IMR-90 (cell line): ENCODE measurements around the gene ETFB. TPM values are rescaled to one million over a fixed set of nuclear protein-coding genes. Genes with fewer than 3 reads are reported as not detected.

ENCODE experiments used
- ATAC-seq: fragments of 200-7000 bp; cut with Tn5 transposase; 2 replicates; pipeline ENCODE4 v1.9.1; 2020; ENCODE audit warnings: low read depth, mild to moderate bottlenecking, moderate library complexity
- BruUV-seq: library from RNA; stranded (reverse); fragments of 400-500 nt; replicated peaks from 2 replicates; lab custom pipeline; 2021; lab: Mats Ljungman, UMichigan
- CTCF ChIA-PET: fragments of 300-600 bp; formaldehyde crosslinking; extraction: SDS; loops from one replicate; lab custom pipeline; 2021; ENCODE audit warnings: antibody characterized with exemption; lab: Yijun Ruan, JAX
- POLR2A ChIA-PET: fragments of 300-600 bp; sonication (Branson Sonifier 250); formaldehyde crosslinking; loops from one replicate; lab custom pipeline; 2022; ENCODE audit warnings: antibody characterized with exemption; ENCODE audit not compliant: unreplicated experiment; lab: Charles Lee
- DNase-seq: peaks from one replicate; pipeline ENCODE4 v3.0.0; 2013
- H2AFZ ChIP-seq: replicated peaks from 2 replicates; pipeline ENCODE3; 2013; ENCODE audit warnings: low read length, mild to moderate bottlenecking; ENCODE audit not compliant: poor library complexity
- H2AK5ac ChIP-seq: 2 replicates; pipeline ENCODE4 v1.6.1; 2013; ENCODE audit warnings: low read depth, low read length, inconsistent platforms
- H2AK9ac ChIP-seq: replicated peaks from 2 replicates; pipeline ENCODE3; 2013; ENCODE audit warnings: mild to moderate bottlenecking, low read depth, low read length, moderate library complexity; ENCODE audit not compliant: poor library complexity
- H2BK120ac ChIP-seq: 2 replicates; pipeline ENCODE4 v1.6.1; 2013; ENCODE audit warnings: low read depth, low read length, inconsistent platforms
- H2BK15ac ChIP-seq: 3 replicates; pipeline ENCODE4 v1.6.1; 2013; ENCODE audit warnings: low read depth, low read length, inconsistent platforms
- H2BK20ac ChIP-seq: 2 replicates; pipeline ENCODE4 v1.6.1; 2013; ENCODE audit warnings: low read depth, mild to moderate bottlenecking, inconsistent platforms, low read length, moderate library complexity
- H2BK5ac ChIP-seq: 2 replicates; pipeline ENCODE4 v1.6.1; 2013; ENCODE audit warnings: mild to moderate bottlenecking, low read depth, low read length, inconsistent platforms; ENCODE audit not compliant: poor library complexity, severe bottlenecking
- H3K14ac ChIP-seq: replicated peaks from 2 replicates; pipeline ENCODE4 v1.6.1; 2013; ENCODE audit warnings: low read depth, low read length, inconsistent platforms
- H3K18ac ChIP-seq: 2 replicates; pipeline ENCODE4 v1.6.1; 2013; ENCODE audit warnings: low read depth, low read length, control low read depth
- H3K23ac ChIP-seq: 2 replicates; pipeline ENCODE4 v1.6.1; 2013; ENCODE audit warnings: low read depth, low read length, inconsistent platforms
- H3K27ac ChIP-seq: 2 replicates; pipeline ENCODE4 v1.5.1; 2013; ENCODE audit warnings: mild to moderate bottlenecking, control low read depth, low read length; ENCODE audit not compliant: insufficient read depth
- H3K27me3 ChIP-seq: 2 replicates; pipeline ENCODE4 v1.6.1; 2013; ENCODE audit warnings: low read length; ENCODE audit not compliant: control insufficient read depth, insufficient read depth
- H3K36me3 ChIP-seq: 2 replicates; pipeline ENCODE4 v1.6.1; 2013; ENCODE audit warnings: low read length, mixed read lengths; ENCODE audit not compliant: control insufficient read depth, insufficient read depth
- H3K4ac ChIP-seq: 2 replicates; pipeline ENCODE4 v1.6.1; 2013; ENCODE audit warnings: low read depth, low read length, inconsistent platforms
- H3K4me1 ChIP-seq: 2 replicates; pipeline ENCODE4 v1.6.1; 2013; ENCODE audit warnings: low read length, mixed read lengths; ENCODE audit not compliant: control insufficient read depth, insufficient read depth
- H3K4me2 ChIP-seq: 2 replicates; pipeline ENCODE4 v1.6.1; 2013; ENCODE audit warnings: low read depth, mild to moderate bottlenecking, control low read depth, low read length, moderate library complexity
- H3K4me3 ChIP-seq: 2 replicates; pipeline ENCODE4 v1.5.1; 2013; ENCODE audit warnings: low read depth, mild to moderate bottlenecking, control low read depth, low read length, moderate library complexity; ENCODE audit not compliant: insufficient read depth
- H3K56ac ChIP-seq: 2 replicates; pipeline ENCODE4 v1.6.1; 2013; ENCODE audit warnings: low read length, inconsistent platforms; ENCODE audit not compliant: insufficient read depth; ENCODE audit errors: extremely low read depth
- H3K79me1 ChIP-seq, 2 experiments: 2 replicates each; pipeline ENCODE4 v1.6.1; 2013; ENCODE audit warnings: low read length in 2 of 2, inconsistent platforms in 1 of 2, low read depth in 1 of 2
- H3K9ac ChIP-seq: 2 replicates; pipeline ENCODE4 v1.6.1; 2013; ENCODE audit warnings: low read depth, low read length, control low read depth
- H3K9me1 ChIP-seq: 2 replicates; pipeline ENCODE4 v1.6.1; 2013; ENCODE audit warnings: low read length, inconsistent platforms; ENCODE audit not compliant: insufficient read depth
- H3K9me3 ChIP-seq: 2 replicates; pipeline ENCODE4 v1.6.1; 2013; ENCODE audit warnings: low read length; ENCODE audit not compliant: control insufficient read depth, insufficient read depth
- H4K20me1 ChIP-seq: 2 replicates; pipeline ENCODE4 v1.6.1; 2013; ENCODE audit warnings: low read length, inconsistent platforms; ENCODE audit not compliant: insufficient read depth
- H4K5ac ChIP-seq: 2 replicates; pipeline ENCODE4 v1.6.1; 2013; ENCODE audit warnings: mild to moderate bottlenecking, low read depth, low read length, control low read depth
- H4K8ac ChIP-seq, 2 experiments: 2 replicates each; pipeline ENCODE4 v1.6.1; 2013; ENCODE audit warnings: low read depth in 2 of 2, low read length in 2 of 2, control low read depth in 1 of 2, inconsistent platforms in 1 of 2
- H4K91ac ChIP-seq: 2 replicates; pipeline ENCODE4 v1.6.1; 2013; ENCODE audit warnings: low read depth, low read length, inconsistent platforms; ENCODE audit not compliant: insufficient read depth
- BHLHE40 ChIP-seq: fragments of 150-350 bp; IDR thresholded peaks from 2 replicates; pipeline ENCODE4 v1.6.1; 2016; ENCODE audit warnings: mild to moderate bottlenecking, low read depth, low read length
- ELK1 ChIP-seq: fragments of 150-350 bp; IDR thresholded peaks from 2 replicates; pipeline ENCODE4 v1.6.1; 2016; ENCODE audit warnings: low read depth, mild to moderate bottlenecking, low read length, moderate library complexity, borderline replicate concordance
- MAFK ChIP-seq: IDR thresholded peaks from 2 replicates; pipeline ENCODE4 v1.6.1; 2012; ENCODE audit warnings: low read depth, low read length, improper control_type of control experiment
- NFE2L2 ChIP-seq: fragments of 150-350 bp; IDR thresholded peaks from 2 replicates; pipeline ENCODE4 v1.6.1; 2016; ENCODE audit warnings: low read depth, mild to moderate bottlenecking, low read length
- RCOR1 ChIP-seq: IDR thresholded peaks from 2 replicates; pipeline ENCODE4 v1.6.1; 2012; ENCODE audit warnings: mild to moderate bottlenecking, low read length, improper control_type of control experiment; ENCODE audit not compliant: insufficient replicate concordance
- RFX5 ChIP-seq: IDR thresholded peaks from 2 replicates; pipeline ENCODE4 v1.8.0; 2012; ENCODE audit warnings: low read depth, mild to moderate bottlenecking, low read length, moderate library complexity
- SMC3 ChIP-seq: fragments of 150-350 bp; IDR thresholded peaks from 2 replicates; pipeline ENCODE4 v1.6.1; 2016; ENCODE audit warnings: low read depth, mild to moderate bottlenecking, antibody characterized with exemption, low read length, moderate library complexity
- WGBS, 2 experiments: methylation state at CpG; one replicate each; pipeline versions ENCODE4 v1.1.5 to v1.1.7; 2013; ENCODE audit warnings: missing lambda C conversion rate in 2 of 2; ENCODE audit not compliant: insufficient read length in 1 of 2; ENCODE audit errors: extremely low coverage in 2 of 2; 5-methylcytosine and 5-hydroxymethylcytosine counted together
- dilution Hi-C: fragments of 300-500 bp; cut with HindIII; formaldehyde crosslinking; loops from one replicate; pipeline ENCODE4 v1.14.3; 2018; ENCODE audit warnings: low sequenced_read_pairs; ENCODE audit not compliant: unreplicated experiment
- in situ Hi-C: fragments of 300-500 bp; cut with MboI; formaldehyde crosslinking; loops from 3 replicates; pipeline ENCODE4 v1.14.3; 2019; ENCODE audit warnings: low sequenced_read_pairs, inconsistent platforms, mixed read lengths
- intact Hi-C: fragments of 100-400 bp; cut with micrococcal nuclease; formaldehyde crosslinking; loops from 2 replicates; pipeline ENCODE4 v1.10.0; 2022
- polyA plus RNA-seq, 3 experiments: library from polyadenylated mRNA; depleted of rRNA; stranded (reverse); fragments of >200 nt; gene quantifications; 2 replicates each; pipeline ENCODE4 v1.2.3, GENCODE V29; 2012; ENCODE audit warnings: low replicate concordance in 1 of 3
- total RNA-seq: library from RNA; depleted of rRNA; stranded (reverse); fragments of >200 nt; gene quantifications from 2 replicates; pipeline ENCODE4 v1.2.3, GENCODE V29; 2012

Gene ETFB
- total and polyA plus RNA-seq, 2 of the 4 experiments (the other 2 are of a cell fraction): 141 to 166 TPM

- no peaks in the 10 kb centered on the region for H3K9me1 ChIP-seq
- no peaks in the 10 kb centered on the region for H3K36me3 ChIP-seq
- H3K79me1 ChIP-seq: no peaks in the 10 kb centered on the region
- H3K4ac ChIP-seq: no peak overlapping the region
- CTCF ChIA-PET: no interaction called here
- peak overlapping the region; percentile 24 for H2AK9ac ChIP-seq
- H2BK15ac ChIP-seq: no peak overlapping the region
- TF ChIP-seq RCOR1: no peak
- no peak for TF ChIP-seq MAFK
- TF ChIP-seq SMC3: no peak
- no peak for TF ChIP-seq ELK1
- TF ChIP-seq NFE2L2: no peak
- TF ChIP-seq BHLHE40: no peak
- no peak for TF ChIP-seq RFX5
- H2BK20ac ChIP-seq: no peak overlapping the region
- WGBS, 2 experiments: 88% methylated on average over 1 of the region's 6 CpGs; no CpG with 5 or more reads in 1 of the 2 experiments
- H3K27me3 ChIP-seq: peaks cover 4% of the 10 kb centered on the region; the same call in 1 of the 2 replicates
- H2AFZ ChIP-seq: no peak overlapping the region
- intact Hi-C loops (no loop called here), in situ Hi-C loops (no loop called here), dilution Hi-C loops (no loop called here)
- no peak overlapping the region for H2BK120ac ChIP-seq
- H3K4me3 ChIP-seq: no peak overlapping the region
- H2AK5ac ChIP-seq: no peak overlapping the region
- H2BK5ac ChIP-seq: no peak overlapping the region
- H3K9me3 ChIP-seq: no peaks in the 10 kb centered on the region
- H3K14ac ChIP-seq: no peak overlapping the region
- POLR2A ChIA-PET: no interaction called here
- no TSS peak for BruUV-seq
- no peak overlapping the region for H3K56ac ChIP-seq
- no peak overlapping the region for H3K18ac ChIP-seq
- no peak overlapping the region for H4K91ac ChIP-seq
- H4K8ac ChIP-seq: no peak overlapping the region
- H3K4me1 ChIP-seq: no peaks in the 10 kb centered on the region
- H4K20me1 ChIP-seq: no peaks in the 10 kb centered on the region
- H3K23ac ChIP-seq: no peak overlapping the region
- ATAC-seq: no peak
- H3K27ac ChIP-seq: no peak overlapping the region
- no peak overlapping the region for H3K9ac ChIP-seq
- no peak overlapping the region for H3K4me2 ChIP-seq
- no peak overlapping the region for H4K5ac ChIP-seq
- DNase-seq: no peak
Observed at GRCh38 chr19:51324167-51324481, 42.1 kb downstream of the ETFB start.
